Astrocyte (in vitro differentiated cells and primary cell): Measurements from ENCODE around the gene RNGTT. TPM values are rescaled to one million over a fixed set of nuclear protein-coding genes. Genes with fewer than 3 reads are reported as not detected.

ENCODE experiments used
- DNase-seq: peaks from one replicate; pipeline ENCODE4 v3.0.0-alpha.2; 2010; ENCODE audit warnings: low read depth
- FAIRE-seq: peaks from 2 replicates; lab custom pipeline; 2011; peaks lifted over from hg19 to GRCh38; lab: Jason Lieb, UNC
- H2AFZ ChIP-seq: 2 replicates; pipeline ENCODE4 v1.6.0; 2012; ENCODE audit warnings: low read depth, low read length, inconsistent platforms
- H3K27ac ChIP-seq: 2 replicates; pipeline ENCODE4 v1.5.1; 2011; ENCODE audit warnings: low read depth, low read length, inconsistent platforms
- H3K27me3 ChIP-seq: 2 replicates; pipeline ENCODE4 v1.6.0; 2011; ENCODE audit warnings: low read length, inconsistent platforms; ENCODE audit not compliant: insufficient read depth
- H3K36me3 ChIP-seq: 2 replicates; pipeline ENCODE4 v1.5.1; 2011; ENCODE audit warnings: low read length, inconsistent platforms; ENCODE audit not compliant: insufficient read depth
- H3K4me1 ChIP-seq: 2 replicates; pipeline ENCODE4 v1.5.1; 2011; ENCODE audit warnings: low read length, inconsistent platforms; ENCODE audit not compliant: insufficient read depth
- H3K4me2 ChIP-seq: 2 replicates; pipeline ENCODE4 v1.6.0; 2012; ENCODE audit warnings: low read length, inconsistent platforms
- H3K4me3 ChIP-seq: 2 replicates; pipeline ENCODE4 v1.5.1; 2011; ENCODE audit warnings: low read depth, mild to moderate bottlenecking, low read length, inconsistent platforms; ENCODE audit not compliant: insufficient read depth
- H3K79me2 ChIP-seq: 2 replicates; pipeline ENCODE4 v1.6.0; 2012; ENCODE audit warnings: mild to moderate bottlenecking, low read length, inconsistent platforms; ENCODE audit not compliant: insufficient read depth
- H3K9ac ChIP-seq: 2 replicates; pipeline ENCODE4 v1.6.0; 2012; ENCODE audit warnings: mild to moderate bottlenecking, low read length, inconsistent platforms
- H3K9me3 ChIP-seq: 2 replicates; pipeline ENCODE4 v1.5.1; 2012; ENCODE audit warnings: low read depth, mild to moderate bottlenecking, low read length, inconsistent platforms; ENCODE audit not compliant: insufficient read depth
- H4K20me1 ChIP-seq: 2 replicates; pipeline ENCODE4 v1.6.0; 2012; ENCODE audit warnings: low read length, inconsistent platforms; ENCODE audit not compliant: insufficient read depth
- H3K27ac Mint-ChIP-seq: one replicate; pipeline ENCODE4 v1.8.0; 2021; ENCODE audit warnings: mild to moderate bottlenecking, mixed read lengths; ENCODE audit not compliant: unreplicated experiment
- H3K27me3 Mint-ChIP-seq: one replicate; pipeline ENCODE4 v1.8.0; 2021; ENCODE audit warnings: low read depth, mixed read lengths; ENCODE audit not compliant: unreplicated experiment
- H3K36me3 Mint-ChIP-seq: one replicate; pipeline ENCODE4 v1.8.0; 2021; ENCODE audit warnings: low read depth, mixed read lengths; ENCODE audit not compliant: unreplicated experiment
- H3K4me1 Mint-ChIP-seq: one replicate; pipeline ENCODE4 v1.8.0; 2021; ENCODE audit warnings: low read depth, mixed read lengths; ENCODE audit not compliant: unreplicated experiment
- H3K4me3 Mint-ChIP-seq: one replicate; pipeline ENCODE4 v1.8.0; 2021; ENCODE audit warnings: mild to moderate bottlenecking, moderate library complexity, mixed read lengths; ENCODE audit not compliant: unreplicated experiment
- H3K9me3 Mint-ChIP-seq: one replicate; pipeline ENCODE4 v1.8.0; 2021; ENCODE audit warnings: mild to moderate bottlenecking, mixed read lengths; ENCODE audit not compliant: unreplicated experiment
- EZH2 ChIP-seq: IDR thresholded peaks from 2 replicates; pipeline ENCODE4 v1.6.1; 2012; ENCODE audit warnings: mild to moderate bottlenecking, low read length, inconsistent platforms; ENCODE audit not compliant: insufficient read depth
- total RNA-seq: library from RNA; stranded (reverse); gene quantifications from 2 replicates; pipeline ENCODE4 v1.2.1, GENCODE V29; 2021
- TF ChIP-seq, protein P1 (sequence below): IDR thresholded peaks from 2 replicates; pipeline ENCODE4 v1.5.1; 2011; ENCODE audit warnings: low read depth, mild to moderate bottlenecking, inconsistent platforms, low read length, moderate library complexity; ENCODE audit not compliant: insufficient read depth

RNGTT gene
- total RNA-seq, 1 donor from 2014 or later, result 16.0 TPM

DNA sequence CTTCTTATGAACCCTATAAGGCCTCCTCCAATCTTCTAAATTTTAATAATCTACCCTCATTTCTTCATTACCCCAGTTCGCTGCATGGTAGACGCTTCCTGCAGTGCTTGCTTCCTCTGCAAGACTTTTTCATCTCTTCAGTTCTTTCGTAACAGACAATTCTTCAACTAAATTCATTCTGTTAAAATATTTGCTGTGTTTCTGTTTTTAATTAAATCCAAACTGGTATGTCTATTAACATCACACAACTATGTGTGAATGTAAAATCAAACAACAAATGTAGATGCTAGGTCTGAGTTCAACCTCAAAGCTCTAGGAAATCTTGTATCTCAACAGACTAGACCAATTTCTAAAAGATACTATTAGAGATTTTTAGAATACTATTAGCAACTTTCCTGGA is 199.3 kb downstream of the RNGTT start:
- no peak overlapping the region for H2AFZ ChIP-seq
- no peak overlapping the region for H3K4me3 ChIP-seq
- Mint-ChIP-seq H3K9me3 (peaks cover under 1% of the 10 kb centered on the region), H3K27ac (no peak overlapping the region), H3K4me1 (no peaks in the 10 kb centered on the region), H3K27me3 (no peaks in the 10 kb centered on the region), H3K4me3 (no peak overlapping the region), H3K36me3 (peaks cover 2% of the 10 kb centered on the region)
- FAIRE-seq (no peak), DNase-seq (no peak)
- H3K36me3 ChIP-seq, result no peaks in the 10 kb centered on the region
- H3K9me3 ChIP-seq, result no peaks in the 10 kb centered on the region
- no peaks in the 10 kb centered on the region for H3K27me3 ChIP-seq
- H3K4me1 ChIP-seq, result no peaks in the 10 kb centered on the region
- no peak overlapping the region for H3K27ac ChIP-seq
- H3K79me2 ChIP-seq, result no peaks in the 10 kb centered on the region
- no peak overlapping the region for H3K9ac ChIP-seq
- no peaks in the 10 kb centered on the region for H4K20me1 ChIP-seq
- H3K4me2 ChIP-seq, result no peak overlapping the region
- no peak for TF ChIP-seq EZH2
- TF ChIP-seq, protein P1, sequence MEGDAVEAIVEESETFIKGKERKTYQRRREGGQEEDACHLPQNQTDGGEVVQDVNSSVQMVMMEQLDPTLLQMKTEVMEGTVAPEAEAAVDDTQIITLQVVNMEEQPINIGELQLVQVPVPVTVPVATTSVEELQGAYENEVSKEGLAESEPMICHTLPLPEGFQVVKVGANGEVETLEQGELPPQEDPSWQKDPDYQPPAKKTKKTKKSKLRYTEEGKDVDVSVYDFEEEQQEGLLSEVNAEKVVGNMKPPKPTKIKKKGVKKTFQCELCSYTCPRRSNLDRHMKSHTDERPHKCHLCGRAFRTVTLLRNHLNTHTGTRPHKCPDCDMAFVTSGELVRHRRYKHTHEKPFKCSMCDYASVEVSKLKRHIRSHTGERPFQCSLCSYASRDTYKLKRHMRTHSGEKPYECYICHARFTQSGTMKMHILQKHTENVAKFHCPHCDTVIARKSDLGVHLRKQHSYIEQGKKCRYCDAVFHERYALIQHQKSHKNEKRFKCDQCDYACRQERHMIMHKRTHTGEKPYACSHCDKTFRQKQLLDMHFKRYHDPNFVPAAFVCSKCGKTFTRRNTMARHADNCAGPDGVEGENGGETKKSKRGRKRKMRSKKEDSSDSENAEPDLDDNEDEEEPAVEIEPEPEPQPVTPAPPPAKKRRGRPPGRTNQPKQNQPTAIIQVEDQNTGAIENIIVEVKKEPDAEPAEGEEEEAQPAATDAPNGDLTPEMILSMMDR, result no peak

DNA sequence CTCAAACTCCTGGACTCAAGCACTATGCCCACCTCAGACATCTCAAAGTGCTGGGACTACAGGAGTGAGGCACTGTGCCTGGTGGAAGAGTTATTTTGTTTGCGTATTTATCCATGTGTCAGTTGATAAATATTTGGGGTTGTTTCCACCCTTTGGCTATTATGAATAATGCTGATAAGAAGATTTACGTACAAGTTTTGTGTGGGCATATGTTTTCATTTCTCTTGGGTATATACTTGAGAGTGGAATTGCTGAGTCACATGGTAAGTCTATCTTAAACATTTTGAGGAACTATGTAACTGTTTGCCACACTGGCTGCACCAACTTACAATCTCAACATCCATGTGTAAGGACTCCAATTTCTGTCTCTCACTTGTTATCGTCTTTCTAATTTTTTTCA is 200.3 kb downstream of the RNGTT start:
- Histone ChIP-seq H3K27ac (no peak overlapping the region), H3K27me3 (no peaks in the 10 kb centered on the region), H3K9me3 (no peaks in the 10 kb centered on the region), H2AFZ (no peak overlapping the region), H3K4me2 (no peak overlapping the region), H3K79me2 (no peaks in the 10 kb centered on the region), H4K20me1 (no peaks in the 10 kb centered on the region), H3K36me3 (no peaks in the 10 kb centered on the region), H3K9ac (no peak overlapping the region), H3K4me1 (no peaks in the 10 kb centered on the region), H3K4me3 (no peak overlapping the region)
- TF ChIP-seq, protein P1, result no peak
- no peak for TF ChIP-seq EZH2
- peak; percentile 4 for DNase-seq
- Mint-ChIP-seq H3K9me3 (peaks cover 2% of the 10 kb centered on the region), H3K27ac (no peak overlapping the region), H3K4me3 (no peak overlapping the region), H3K27me3 (no peaks in the 10 kb centered on the region), H3K36me3 (peaks cover 2% of the 10 kb centered on the region), H3K4me1 (no peaks in the 10 kb centered on the region)
- FAIRE-seq, result peak; percentile 58

DNA sequence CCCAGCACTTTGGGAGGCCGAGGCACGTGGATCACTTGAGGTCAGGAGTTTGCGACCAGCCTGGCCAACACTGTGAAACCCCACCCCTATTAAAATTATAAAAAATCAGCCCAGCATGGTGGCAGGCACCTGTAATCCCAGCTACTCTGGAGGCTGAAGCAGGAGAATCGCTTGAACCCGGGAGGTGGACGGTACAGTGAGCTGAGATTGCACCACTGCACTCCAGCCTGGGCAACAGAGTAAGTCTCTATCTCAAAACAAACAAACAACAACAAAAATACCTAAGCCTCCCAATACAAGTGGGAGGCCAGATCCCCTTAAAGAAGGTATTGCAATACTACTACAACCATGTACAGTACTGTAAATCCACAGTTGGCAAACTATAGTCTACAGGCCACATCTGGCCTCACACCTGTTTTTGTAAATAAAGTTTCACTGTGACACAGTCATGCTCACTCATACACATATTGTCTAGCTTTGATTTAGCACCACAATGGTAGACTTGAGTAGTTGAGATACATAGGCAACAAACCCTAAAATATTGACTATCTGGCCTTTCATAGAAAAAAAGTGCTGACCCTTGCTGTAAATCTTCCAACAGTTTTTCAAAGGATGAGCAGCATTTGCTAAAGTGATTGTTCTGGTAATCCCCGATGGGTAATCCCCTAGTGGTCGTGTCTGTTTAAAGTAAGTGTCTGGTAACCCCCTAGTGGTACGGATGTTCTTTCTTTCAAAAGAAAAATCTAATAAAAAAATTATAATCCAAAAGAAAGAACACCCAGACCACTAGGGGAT is 202.0 kb downstream of the RNGTT start:
- no peak overlapping the region for H3K4me3 Mint-ChIP-seq
- TF ChIP-seq, protein P1, result peak; percentile 2
- TF ChIP-seq EZH2, result no peak

More for the DNA sequence above, 202.0 kb downstream of the RNGTT start:
- Mint-ChIP-seq H3K27me3 (no peaks in the 10 kb centered on the region), H3K4me1 (no peaks in the 10 kb centered on the region), H3K9me3 (peaks cover 2% of the 10 kb centered on the region), H3K36me3 (peaks cover 2% of the 10 kb centered on the region), H3K27ac (no peak overlapping the region)
- no peak for DNase-seq
- no peaks in the 10 kb centered on the region for H3K27me3 ChIP-seq
- H2AFZ ChIP-seq, result no peak overlapping the region
- no peaks in the 10 kb centered on the region for H3K36me3 ChIP-seq
- H3K4me3 ChIP-seq, result no peak overlapping the region
- H3K9me3 ChIP-seq, result no peaks in the 10 kb centered on the region
- no peak overlapping the region for H3K9ac ChIP-seq
- no peaks in the 10 kb centered on the region for H3K4me1 ChIP-seq
- no peaks in the 10 kb centered on the region for H4K20me1 ChIP-seq
- no peak overlapping the region for H3K4me2 ChIP-seq
- H3K27ac ChIP-seq, result no peak overlapping the region
- FAIRE-seq, result peak; percentile 9
- H3K79me2 ChIP-seq, result no peaks in the 10 kb centered on the region
